GM10266 (cell line): Measurements from ENCODE around the gene IRF1.

Source experiments
- DNase-seq: peaks from one replicate; pipeline ENCODE4 v3.0.0; 2012; ENCODE audit errors: extremely low spot score
- CTCF ChIP-seq: IDR thresholded peaks from 2 replicates; pipeline ENCODE4 v1.5.1; 2012; ENCODE audit warnings: mild to moderate bottlenecking, low read depth; ENCODE audit not compliant: control insufficient read depth, insufficient read depth; ENCODE audit errors: missing control alignments

Gene IRF1

GRCh38 chr5:132489871-132490483 lies 596 bp downstream of the IRF1 start:
- peak; percentile 39 for TF ChIP-seq CTCF
- DNase-seq: peak; percentile 76

- DNase-seq: no peak
- no peak for TF ChIP-seq CTCF
Observed at GRCh38 chr5:132489051-132489770, 1.4 kb downstream of the IRF1 start.

- DNase-seq: no peak
- no peak for TF ChIP-seq CTCF
Observed at GRCh38 chr5:132488590-132488989, 2.0 kb downstream of the IRF1 start.

- no peak for TF ChIP-seq CTCF
- no peak for DNase-seq
Observed at GRCh38 chr5:132487841-132488555, 2.6 kb downstream of the IRF1 start.

- TF ChIP-seq CTCF: no peak
- no peak for DNase-seq
Observed at GRCh38 chr5:132487095-132487428, 3.5 kb downstream of the IRF1 start.

GRCh38 chr5:132486318-132487094 lies 4.1 kb downstream of the IRF1 start:
- no peak for TF ChIP-seq CTCF
- no peak for DNase-seq
